Occipital lobe (tissue), 3 donors: ENCODE data around the gene SEMA4D. TPM values are rescaled to one million over a fixed set of nuclear protein-coding genes. Genes with fewer than 3 reads are reported as not detected.

ENCODE experiments used
- DNase-seq: peaks from one replicate; lab custom pipeline; 2025; lab: John Stamatoyannopoulos, UW
- small RNA-seq: library from RNA; depleted of rRNA; stranded (forward); fragments of <200 nt; gene quantifications from one replicate; pipeline ENCODE3, GENCODE V24; 2014
- total RNA-seq: library from RNA; depleted of rRNA; stranded (reverse); fragments of >200 nt; gene quantifications from one replicate; pipeline ENCODE4 v1.2.3, GENCODE V29; 2014

Gene SEMA4D
- total RNA-seq, 1 donor from 2014 or later, result 12.0 TPM

DNA sequence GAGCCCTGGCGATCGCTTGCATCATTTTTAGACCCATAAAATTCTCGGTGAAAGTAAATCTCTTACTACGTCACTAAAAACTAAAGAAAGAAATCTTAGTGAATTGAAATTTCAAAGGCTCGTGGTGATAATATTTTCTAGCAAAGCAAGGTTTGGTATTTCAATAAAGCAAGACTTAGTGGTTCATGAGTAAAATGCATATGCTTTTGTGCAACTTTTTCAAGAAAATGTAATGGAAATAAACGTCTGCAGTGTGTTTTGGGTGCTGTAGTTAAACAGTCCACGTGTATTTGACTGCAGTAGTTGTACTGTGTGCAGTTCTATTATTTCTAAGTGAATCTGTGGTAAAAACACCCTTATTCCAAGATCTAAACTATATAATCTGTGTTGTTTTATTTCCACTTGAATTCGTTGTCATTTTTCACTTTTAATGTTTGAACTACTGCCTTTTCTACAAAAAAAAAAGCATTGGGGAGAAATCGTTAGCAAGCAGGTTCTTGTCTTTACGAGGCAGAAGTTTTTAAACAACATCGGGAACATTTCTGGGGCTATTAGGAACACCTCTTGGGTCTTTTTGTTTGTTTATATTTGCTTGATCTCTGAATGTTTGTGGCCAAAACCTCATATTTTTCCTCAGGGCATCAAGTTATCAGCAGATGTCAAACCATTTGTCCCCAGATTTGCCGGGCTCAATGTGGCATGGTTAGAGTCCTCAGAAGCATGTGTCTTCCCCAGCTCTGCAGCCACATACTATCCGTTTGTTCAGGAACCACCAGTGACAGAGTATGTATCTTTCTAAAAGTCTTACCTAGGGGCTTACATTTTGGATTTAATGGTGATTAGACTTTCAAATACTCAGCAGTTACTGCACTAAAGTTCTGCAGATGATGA, 178.7 kb downstream of the SEMA4D start:
- DNase-seq, result no peak

DNA sequence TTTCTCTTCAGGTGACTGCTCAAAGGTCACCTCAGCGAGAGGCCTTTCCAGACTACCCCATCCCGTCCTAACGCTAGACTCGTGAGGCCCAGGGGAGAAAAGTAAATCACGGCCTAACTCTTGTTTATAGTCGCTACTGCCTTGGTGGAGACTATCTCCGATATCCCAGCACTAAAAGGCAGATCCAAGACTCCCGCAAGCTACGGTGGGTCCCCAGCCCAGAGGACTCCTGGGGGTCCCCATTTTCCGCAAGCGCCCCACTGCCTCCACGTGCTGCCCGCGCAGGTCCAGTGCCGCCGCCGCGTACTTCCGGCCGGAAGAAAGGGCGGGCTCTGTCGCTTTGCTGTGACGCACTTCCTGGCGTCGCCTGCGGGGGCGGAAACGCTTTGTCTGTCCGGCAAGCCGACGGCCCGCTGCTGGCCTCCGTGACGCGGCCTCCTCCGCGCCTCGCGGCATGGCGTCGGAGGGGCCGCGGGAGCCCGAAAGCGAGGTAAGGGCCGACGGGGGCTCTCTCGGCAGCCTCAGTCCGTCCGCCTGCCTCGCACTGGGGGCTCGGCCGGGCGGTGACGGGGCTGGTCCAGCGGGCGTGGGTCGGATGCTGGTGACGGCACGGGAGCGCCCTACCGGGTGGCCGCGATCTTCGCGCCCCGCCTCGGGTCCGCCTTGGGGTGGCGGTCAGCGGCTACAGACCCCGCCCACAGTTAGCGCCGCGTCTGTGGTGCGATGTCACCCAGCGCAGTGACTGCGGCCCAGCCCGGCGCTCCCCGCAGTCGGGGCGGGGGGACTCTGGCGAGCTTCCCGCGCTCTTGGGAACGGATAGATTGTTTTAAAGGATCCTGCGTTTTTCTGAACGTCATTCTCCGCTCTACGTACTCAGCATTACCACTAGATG, 179.5 kb downstream of the SEMA4D start, which contains the start of gene SECISBP2:
Gene SECISBP2, plus strand, starts transcription at position 378 of the 892 bp plus-strand sequence. Its CDS starts 77 bp downstream, at position 455.
- peak; percentile 94 for DNase-seq

GRCh38 chr9:89317282-89317681, 180.6 kb downstream of the SEMA4D start:
- DNase-seq, result no peak

- no peak for DNase-seq
These were observed 182.4 kb downstream of the SEMA4D start for GRCh38 chr9:89315482-89315881.

DNA sequence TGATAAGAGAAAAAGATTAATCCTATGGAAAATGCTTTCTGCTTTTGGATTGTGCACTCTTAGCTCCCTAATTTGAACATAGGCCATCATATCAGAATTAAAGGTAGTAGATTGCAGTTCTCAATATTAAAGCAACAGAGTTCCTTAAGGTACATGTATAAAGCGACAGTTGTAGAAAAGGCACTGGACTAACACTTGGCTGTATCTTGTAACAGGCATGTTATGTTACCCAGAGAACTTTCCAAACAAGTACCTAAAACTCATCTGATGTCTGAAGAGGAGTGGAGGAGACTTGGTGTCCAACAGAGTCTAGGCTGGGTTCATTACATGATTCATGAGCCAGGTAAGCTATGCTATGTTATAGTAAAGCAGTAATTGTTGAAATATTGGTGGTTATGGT, 183.0 kb downstream of the SEMA4D start:
- DNase-seq, result no peak

- no peak for DNase-seq
These were observed 184.1 kb downstream of the SEMA4D start for GRCh38 chr9:89313842-89314241.

DNA sequence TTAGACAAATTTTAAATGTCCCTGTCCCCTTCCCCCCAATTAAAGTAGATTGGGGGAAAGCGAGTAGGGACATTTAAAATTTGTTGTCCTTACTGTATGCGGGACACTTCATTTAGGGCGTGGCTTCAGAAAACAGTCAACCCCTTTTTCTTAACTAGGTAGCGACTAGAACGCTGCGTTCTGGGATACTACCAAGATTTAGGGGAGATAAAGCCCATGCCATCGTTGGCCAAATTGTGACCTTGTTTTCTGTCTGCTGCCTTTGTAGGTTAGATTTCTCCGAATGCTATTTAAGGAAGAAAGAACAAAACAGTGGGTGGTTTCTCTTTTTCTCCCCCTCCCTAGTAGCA, 185.7 kb downstream of the SEMA4D start:
- DNase-seq, result no peak

DNA sequence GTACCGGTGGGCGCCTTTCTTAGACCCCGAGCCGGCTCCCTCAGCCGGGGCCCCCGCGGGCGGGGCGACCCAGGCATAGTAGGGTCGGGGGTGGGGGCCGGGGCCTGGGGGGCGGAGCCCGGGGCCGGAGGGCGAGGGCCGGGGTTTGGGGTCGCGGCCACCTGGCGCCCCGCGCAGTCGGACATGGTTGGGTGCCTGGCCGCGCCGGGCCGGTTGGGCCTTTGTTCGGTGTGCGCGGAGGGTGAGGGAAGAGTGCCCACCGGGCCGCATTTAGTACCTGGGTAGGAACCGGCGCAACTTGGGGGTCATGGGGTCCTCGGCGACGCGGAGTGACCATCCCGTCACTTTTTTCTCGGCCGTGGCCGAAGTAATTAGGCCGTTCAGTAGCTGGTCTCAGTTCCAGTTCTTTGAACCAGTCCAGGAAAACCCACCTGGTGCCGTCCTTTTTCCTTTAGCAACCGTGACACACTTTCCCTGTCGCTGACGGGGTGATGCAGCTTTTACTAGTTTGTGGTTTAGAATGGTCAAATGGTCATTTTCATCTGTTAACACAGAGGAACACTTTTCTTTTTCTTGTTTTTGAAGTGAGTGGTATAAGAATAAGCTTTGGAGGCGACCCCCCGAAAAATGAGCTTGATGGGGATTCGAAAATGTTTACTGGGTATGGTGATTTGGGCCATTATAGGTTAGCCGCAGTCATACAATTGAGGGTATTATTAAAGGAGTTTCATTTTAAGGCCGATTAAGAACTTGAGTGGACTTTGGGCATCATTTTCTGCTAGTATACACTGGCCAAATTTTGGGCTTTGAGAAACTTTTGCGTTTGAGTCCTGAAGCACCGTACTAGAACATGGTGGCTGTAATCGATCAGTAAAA, 186.3 kb downstream of the SEMA4D start:
- DNase-seq, result no peak

Small RNAs within 50 kb of the gene (small RNA-seq; reads per million reads assigned to genes)
- gene MIR3153, result not detected

Other genes starting within 250 kb of the SEMA4D start
- 34.3 TPM for gene CKS2, start 186.9 kb downstream of the SEMA4D start, total RNA-seq
- 81.3 TPM for gene SECISBP2, start 179.6 kb downstream of the SEMA4D start, total RNA-seq
- 5.6 TPM for gene GADD45G, start 106.9 kb upstream of the SEMA4D start, total RNA-seq